NCI-H2196 (cell line): ENCODE results near the gene SVOPL.
"Not testable (repeated sequence)": the region's sequence is repeated elsewhere in the genome, so short reads cannot be mapped to it uniquely, and the experiment has no call there.

Source experiments
- DNase-seq: peaks from one replicate; lab custom pipeline; 2025; ENCODE audit not compliant: unreplicated experiment; lab: John Stamatoyannopoulos, UW

SVOPL gene

DNA sequence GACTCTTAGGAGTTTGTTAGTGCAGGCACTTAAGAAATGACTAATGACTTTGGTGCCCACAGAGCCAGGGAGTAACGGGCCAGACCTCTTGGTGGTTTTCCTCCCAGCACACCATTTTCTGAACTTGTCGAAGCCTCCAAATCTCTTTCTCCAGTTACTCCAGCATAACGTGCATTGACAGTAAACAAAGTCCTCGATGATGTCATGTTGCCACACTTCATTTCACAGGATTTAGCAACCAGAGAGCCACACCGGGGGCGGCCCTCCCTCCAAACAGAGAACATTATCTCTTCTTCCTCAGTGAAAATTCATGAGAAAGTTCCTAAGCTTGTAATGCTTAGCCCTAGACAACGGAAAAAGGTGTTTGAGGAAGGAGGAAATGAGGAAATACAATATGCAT is 4.0 kb upstream of the SVOPL start:
- no peak for DNase-seq

- no peak for DNase-seq
Measured at GRCh38 chr7:138701537-138701923, 368 bp upstream of the SVOPL start.

GRCh38 chr7:138699661-138700060 is 1.5 kb downstream of the SVOPL start:
- DNase-seq, result no peak

GRCh38 chr7:138698281-138698680 is 2.9 kb downstream of the SVOPL start:
- no peak for DNase-seq

GRCh38 chr7:138697535-138698182 is 3.5 kb downstream of the SVOPL start:
- no peak for DNase-seq

- DNase-seq, result not testable (repeated sequence)
Measured at GRCh38 chr7:138695776-138696175, 5.4 kb downstream of the SVOPL start.

DNA sequence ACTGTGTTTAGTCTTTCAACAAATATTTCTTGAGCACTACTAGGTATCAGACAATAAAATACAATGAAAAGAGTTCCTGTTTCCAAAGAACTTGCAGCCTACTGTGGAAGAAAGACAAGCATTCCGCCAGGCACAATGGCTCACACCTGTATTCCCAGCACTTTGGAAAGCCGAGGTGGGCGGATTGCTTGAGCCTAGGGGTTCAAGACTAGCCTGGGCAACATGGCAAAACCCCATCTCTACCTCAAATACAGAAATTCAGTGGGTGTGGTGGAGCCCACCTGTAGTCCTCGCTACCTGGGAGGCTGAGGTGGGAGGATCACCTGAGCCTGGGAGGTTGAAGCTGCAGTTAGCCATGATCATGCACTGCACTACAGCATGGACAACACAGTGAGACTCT is 6.1 kb downstream of the SVOPL start:
- no peak for DNase-seq

GRCh38 chr7:138691178-138691577 is 10.0 kb downstream of the SVOPL start:
- DNase-seq, result no peak

DNA sequence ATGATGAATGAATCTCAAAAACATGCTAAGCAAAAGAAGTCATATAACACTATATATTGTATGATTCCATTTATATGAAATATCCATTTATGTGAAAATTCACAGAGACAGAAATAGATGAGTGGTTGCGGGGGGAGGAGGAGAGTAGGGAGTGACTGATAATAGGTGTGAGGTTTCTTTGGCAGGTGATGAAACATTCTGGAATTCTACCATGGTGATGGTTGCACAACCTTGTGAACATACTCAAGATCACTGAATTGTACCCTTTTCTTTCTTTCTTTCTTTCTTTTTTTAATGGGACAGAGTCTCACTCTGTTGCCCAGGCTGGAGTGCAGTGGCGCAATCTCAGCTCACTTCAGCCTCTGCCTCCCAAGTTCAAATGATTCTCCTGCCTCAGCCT is 10.7 kb downstream of the SVOPL start:
- no peak for DNase-seq

GRCh38 chr7:138688037-138688436 is 13.1 kb downstream of the SVOPL start:
- DNase-seq, result not testable (repeated sequence)

- no peak for DNase-seq
Measured at GRCh38 chr7:138684340-138684739, 16.8 kb downstream of the SVOPL start.

DNA sequence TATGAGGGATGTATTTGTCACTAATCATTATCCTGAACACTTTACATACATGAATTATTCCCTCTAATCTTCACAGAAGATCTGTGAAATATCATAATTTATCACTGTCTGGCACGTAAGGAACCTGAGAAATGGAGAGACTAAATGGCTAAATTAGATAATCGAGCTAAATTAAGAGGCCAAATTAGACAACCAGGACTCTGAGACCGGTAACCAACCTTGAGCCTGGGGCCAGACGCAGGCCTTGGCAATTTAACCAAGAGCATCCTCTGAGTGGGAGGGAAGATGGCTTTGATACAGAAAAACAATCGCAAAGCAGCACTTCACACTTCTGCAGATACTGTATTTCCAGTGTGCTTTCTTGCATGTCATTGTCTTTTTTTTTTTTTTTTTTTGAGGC is 21.4 kb downstream of the SVOPL start:
- DNase-seq, result no peak

- no peak for DNase-seq
Measured at GRCh38 chr7:138670594-138670993, 30.6 kb downstream of the SVOPL start.

DNA sequence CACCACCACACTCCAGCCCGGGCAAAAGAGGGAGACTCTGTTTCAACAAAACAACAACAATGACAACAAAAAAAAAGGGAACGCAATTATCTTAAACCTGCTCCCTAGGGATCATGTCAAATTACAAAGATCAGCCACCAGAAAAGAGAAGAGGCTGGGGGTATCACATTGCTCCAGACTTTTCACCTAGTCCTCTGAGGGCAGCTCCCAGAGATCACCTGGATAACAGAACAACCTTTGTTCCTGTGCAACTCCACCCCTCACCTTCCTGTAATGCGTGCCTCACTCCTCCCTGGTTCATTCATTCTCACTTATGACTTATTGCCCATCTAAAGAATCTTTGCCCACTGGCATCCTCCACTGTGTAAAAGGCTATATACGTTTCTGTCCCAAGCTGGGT is 31.8 kb downstream of the SVOPL start:
- DNase-seq, result no peak

DNA sequence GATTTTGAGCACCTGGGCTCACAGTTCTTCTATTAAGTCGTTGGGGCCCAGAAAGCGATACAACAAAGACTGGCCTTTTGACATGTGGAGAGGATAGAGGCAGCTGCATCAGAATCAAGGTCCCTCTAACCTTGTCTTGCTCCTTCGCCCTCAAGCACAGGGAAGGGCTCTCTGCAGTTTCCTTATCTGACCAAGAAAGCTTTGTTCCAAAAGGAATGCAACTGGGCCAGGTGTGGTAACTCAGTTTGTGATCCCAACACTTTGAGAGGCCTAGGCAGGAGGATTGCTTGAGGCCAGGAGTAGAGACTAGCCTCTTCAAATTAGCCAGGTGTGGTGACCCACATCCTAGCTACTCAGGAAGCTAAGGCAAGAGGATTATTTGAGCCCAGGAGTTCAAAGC is 32.2 kb downstream of the SVOPL start:
- no peak for DNase-seq

DNA sequence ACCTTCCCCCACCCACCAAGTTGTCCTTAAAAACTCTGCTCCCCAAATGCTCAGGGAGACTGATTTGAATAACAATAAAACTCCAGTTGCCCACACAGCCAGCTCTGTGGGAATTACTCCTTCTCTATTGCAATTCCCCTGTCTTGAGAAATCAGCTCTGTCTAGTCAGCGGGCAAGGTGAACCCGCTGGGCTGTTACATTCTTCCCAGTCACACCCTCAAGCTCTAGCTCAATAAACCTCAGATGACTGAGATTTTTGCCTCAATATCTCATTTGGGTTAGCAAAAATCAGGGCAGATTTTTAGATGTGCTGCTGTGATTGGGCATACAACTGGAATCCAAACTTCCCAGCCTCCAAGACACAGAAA is 32.9 kb downstream of the SVOPL start:
- DNase-seq, result no peak

- no peak for DNase-seq
Measured at GRCh38 chr7:138667535-138668228, 33.5 kb downstream of the SVOPL start.

- DNase-seq, result no peak
Measured at GRCh38 chr7:138666385-138666784, 34.8 kb downstream of the SVOPL start.

GRCh38 chr7:138665669-138666140 is 35.5 kb downstream of the SVOPL start:
- DNase-seq, result no peak

- DNase-seq, result no peak
Measured at GRCh38 chr7:138665249-138665648, 35.9 kb downstream of the SVOPL start.

- DNase-seq, result no peak
Measured at GRCh38 chr7:138663725-138664710, 37.1 kb downstream of the SVOPL start.

DNA sequence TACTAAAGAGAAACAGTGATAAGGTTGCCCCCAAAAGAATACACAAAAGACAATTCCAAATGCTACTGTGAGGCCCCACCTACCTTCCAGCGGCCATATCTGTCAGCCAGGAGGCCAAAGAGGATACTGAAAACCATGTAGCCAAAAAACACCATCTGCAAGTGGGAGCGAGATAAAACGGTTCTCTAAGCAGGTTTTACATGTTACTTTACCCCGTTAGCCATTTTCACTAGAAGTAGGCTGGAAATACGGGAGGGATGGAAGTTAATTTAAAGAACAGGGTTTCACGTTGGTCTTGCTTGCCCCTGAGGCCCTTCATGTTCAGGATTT is 38.2 kb downstream of the SVOPL start:
- no peak for DNase-seq
